HG03469 (cell line): ENCODE measurements around the gene ASIP.

ENCODE experiments used
- ATAC-seq: cut with Tn5 transposase; IDR thresholded peaks from one replicate; pipeline ENCODE4 v1.9.1; 2021; ENCODE audit warnings: mild to moderate bottlenecking, moderate library complexity, moderate number of reproducible peaks; ENCODE audit not compliant: unreplicated experiment

ASIP gene

GRCh38 chr20:34309691-34310090 lies 68.5 kb downstream of the ASIP start:
- ATAC-seq, result no peak

GRCh38 chr20:34310481-34311117 lies 69.4 kb downstream of the ASIP start:
- ATAC-seq, result no peak

- ATAC-seq, result no peak
Measured at GRCh38 chr20:34311118-34312023, 70.1 kb downstream of the ASIP start.

GRCh38 chr20:34312024-34312460 lies 70.8 kb downstream of the ASIP start:
- no peak for ATAC-seq

GRCh38 chr20:34312544-34313217 lies 71.5 kb downstream of the ASIP start:
- no peak for ATAC-seq

GRCh38 chr20:34315236-34315635 lies 74.0 kb downstream of the ASIP start:
- ATAC-seq, result no peak

GRCh38 chr20:34316196-34316814 lies 75.1 kb downstream of the ASIP start:
- ATAC-seq, result no peak
